NCI-H524 (cell line): Measurements from ENCODE around the gene NME2.

ENCODE experiments used
- DNase-seq, 2 experiments: peaks; one replicate each; lab custom pipeline; 2025; lab: John Stamatoyannopoulos, UW

NME2 gene

GRCh38 chr17:51203838-51204237 is 37.6 kb downstream of the NME2 start:
- no peak for DNase-seq

DNA sequence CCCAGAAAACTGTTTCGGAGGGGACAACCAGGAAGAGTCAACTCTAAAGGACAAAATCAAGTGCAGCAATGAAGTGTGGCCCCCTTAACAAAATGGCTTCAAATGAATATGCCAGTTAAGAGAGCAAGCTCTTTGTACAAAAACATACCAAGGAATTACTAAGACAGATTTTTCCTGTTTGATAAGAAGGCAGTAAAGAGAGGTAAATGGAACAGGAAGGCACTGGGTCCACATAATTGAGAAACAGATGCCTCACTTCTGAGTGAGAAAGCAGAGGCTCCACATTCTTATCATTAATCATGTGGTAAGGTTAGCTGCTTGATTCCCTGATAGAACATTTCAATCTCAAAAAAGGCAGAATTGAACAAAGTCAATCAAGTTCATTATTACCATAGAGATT is 48.7 kb downstream of the NME2 start:
- no peak for DNase-seq

DNA sequence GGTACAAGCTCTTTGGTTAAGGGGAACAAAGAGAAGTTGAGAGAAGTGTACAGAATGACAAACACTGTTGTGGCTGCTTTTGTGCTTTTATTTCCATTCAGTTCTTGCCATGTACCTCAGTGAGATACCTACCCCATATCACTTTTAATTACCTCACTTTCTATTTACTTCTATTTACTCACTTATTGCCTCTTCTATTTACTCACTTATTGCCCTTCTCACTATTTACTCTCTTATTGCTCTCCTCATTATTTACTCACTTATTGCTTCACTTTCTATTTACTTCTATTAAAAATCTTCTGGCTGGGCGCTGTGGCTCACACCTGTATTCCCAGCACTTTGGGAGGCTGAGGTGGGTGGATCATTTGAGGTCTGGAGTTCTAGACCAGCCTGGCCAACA is 51.7 kb downstream of the NME2 start:
- no peak for DNase-seq

DNA sequence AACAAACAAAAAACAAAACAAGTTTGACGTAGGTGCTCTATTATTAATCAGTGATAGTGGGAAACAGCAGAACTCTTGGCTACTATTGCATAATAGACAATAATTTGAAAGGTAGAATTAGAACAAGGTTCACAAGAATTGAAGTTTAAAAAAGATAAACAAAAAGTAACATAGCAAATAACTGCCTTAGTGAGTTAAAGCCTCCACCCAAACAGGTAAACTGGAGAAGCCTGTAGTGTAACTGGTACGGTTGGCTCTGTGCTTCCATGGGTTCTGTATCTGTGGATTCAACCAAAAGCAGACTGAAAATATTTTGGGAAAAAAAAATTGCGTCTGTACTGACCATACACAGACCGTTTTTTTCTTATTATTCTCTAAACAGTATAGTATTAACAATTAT is 55.1 kb downstream of the NME2 start:
- DNase-seq, result no peak
